Motor neuron (in vitro differentiated cells): ENCODE data around the gene IDS. TPM values are rescaled to one million over a fixed set of nuclear protein-coding genes. Genes with fewer than 3 reads are reported as not detected.
"Not testable (repeated sequence)": the region's sequence is repeated elsewhere in the genome, so short reads cannot be mapped to it uniquely, and the experiment has no call there.

Source experiments
- ATAC-seq, 8 experiments: fragments of 200-7000 bp; cut with Tn5 transposase; replicated peaks in 6 of 8; 2 replicates each; pipeline ENCODE4 v1.8.0; 2021; ENCODE audit warnings: mild to moderate bottlenecking in 8 of 8, moderate library complexity in 8 of 8
- H3K27ac ChIP-seq, 2 donors: fragments of 250-450 bp; sonication (Bioruptor Pico); 2 replicates each; pipeline ENCODE4 v1.9.0; 2021; ENCODE audit warnings: antibody characterized with exemption in 2 of 2, mild to moderate bottlenecking in 2 of 2, moderate library complexity in 1 of 2
- H3K4me1 ChIP-seq, 2 donors: fragments of 250-450 bp; sonication (Bioruptor Pico); replicated peaks in 1 of 2; 2 replicates each; pipeline ENCODE4 v1.6.1; 2021; ENCODE audit warnings: antibody characterized with exemption in 2 of 2, mild to moderate bottlenecking in 2 of 2, moderate library complexity in 1 of 2
- H3K4me3 ChIP-seq, 5 donors: fragments of 250-450 bp; sonication (Bioruptor Pico); 2 replicates each; pipeline ENCODE4 v1.9.0; 2021; ENCODE audit warnings: antibody characterized with exemption in 5 of 5, mild to moderate bottlenecking in 5 of 5, moderate library complexity in 4 of 5
- WGBS, 10 experiments: fragments of 450-650 bp; shearing (Covaris generic); methylation state at CpG; one replicate each; pipeline ENCODE4 v1.0.0; 2022; 5-methylcytosine and 5-hydroxymethylcytosine counted together
- in situ Hi-C, 9 experiments: fragments of 400-800 bp; cut with MboI; loops; one replicate each; pipeline ENCODE4 v1.15.0; 2021; ENCODE audit warnings: low sequenced_read_pairs in 9 of 9, low pct_unique_long_range_greater_than_20kb in 2 of 9; ENCODE audit not compliant: unreplicated experiment in 9 of 9
- total RNA-seq, 8 experiments: library from RNA; unstranded; fragments of 300-600 nt; gene quantifications; 2 replicates each; pipeline versions ENCODE4 v1.2.3 to v1.2.4, GENCODE V29; 2022

IDS gene
- total RNA-seq, 8 experiments from 2014 or later = 6.5 to 112 (median 35.7) TPM

DNA sequence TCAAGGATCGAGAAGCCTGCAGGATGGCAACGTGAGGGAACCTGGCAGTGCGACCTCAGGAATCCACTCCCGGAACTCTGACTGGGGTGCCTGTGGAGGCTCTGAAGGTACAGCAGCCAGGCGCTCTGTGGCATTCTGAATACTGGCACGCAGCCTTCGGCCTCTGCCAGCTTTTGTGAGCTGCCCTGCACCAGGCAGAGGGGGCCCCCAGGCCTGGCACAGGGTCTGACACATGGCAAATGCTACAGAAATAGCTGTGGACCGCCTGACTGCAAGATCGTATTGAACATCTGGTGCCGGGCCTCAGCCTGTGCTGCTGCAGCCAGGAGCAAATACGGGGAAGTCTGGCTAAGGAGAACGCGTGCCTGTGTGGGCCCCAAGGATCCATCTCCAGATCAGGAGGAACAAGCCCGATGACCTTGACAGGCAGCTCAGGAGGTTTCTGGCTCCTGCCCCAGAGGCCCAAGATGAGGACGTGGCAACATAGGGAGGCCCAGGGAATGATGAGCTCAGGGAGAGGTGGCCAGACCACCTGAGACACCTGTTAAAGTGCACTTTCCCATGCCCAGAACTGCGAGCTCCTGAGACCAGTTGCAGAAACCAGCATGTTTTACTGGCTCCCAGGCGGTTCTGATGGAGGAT, 16.6 kb downstream of the IDS start:
- not testable (repeated sequence) for H3K4me3 ChIP-seq, H3K27ac ChIP-seq, ATAC-seq, H3K4me1 ChIP-seq
- WGBS, 10 experiments = 33 to 83% (median 70%) methylated on average over 1 of the region's 17 CpGs; no CpG with 5 or more reads in 6 of the 10 experiments
- in situ Hi-C loops = loop anchor here in 1 of 9 experiments (25.0 kb wide), 1 partner anchor 1451 kb away; no protein-coding TSS in a partner anchor

DNA sequence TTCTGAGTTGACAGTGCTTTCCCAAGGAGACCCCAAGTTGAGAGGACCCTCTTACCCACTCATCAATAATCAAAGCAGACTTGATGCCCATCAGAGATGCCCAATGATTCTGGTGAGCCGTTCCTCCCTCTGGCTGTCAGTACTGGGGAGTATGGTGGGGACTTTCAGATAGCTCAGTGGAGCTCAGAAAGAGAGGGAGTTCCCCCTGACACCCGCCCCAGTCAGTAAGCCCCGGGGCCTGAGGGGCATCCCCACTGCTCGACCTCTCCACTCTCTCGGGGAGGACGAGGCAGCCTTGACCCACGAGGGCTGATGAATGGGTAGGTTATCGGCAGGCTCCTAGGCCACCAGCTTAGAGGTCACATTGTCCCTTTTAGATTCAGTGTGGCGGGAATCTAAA, 17.1 kb downstream of the IDS start:
- not testable (repeated sequence) for ATAC-seq, H3K4me3 ChIP-seq, H3K27ac ChIP-seq, H3K4me1 ChIP-seq
- WGBS, 10 experiments = no CpG with 5 or more reads among the region's 9 CpGs
- in situ Hi-C loops = loop anchor here in 1 of 9 experiments (25.0 kb wide), 1 partner anchor 1451 kb away; no protein-coding TSS in a partner anchor

DNA sequence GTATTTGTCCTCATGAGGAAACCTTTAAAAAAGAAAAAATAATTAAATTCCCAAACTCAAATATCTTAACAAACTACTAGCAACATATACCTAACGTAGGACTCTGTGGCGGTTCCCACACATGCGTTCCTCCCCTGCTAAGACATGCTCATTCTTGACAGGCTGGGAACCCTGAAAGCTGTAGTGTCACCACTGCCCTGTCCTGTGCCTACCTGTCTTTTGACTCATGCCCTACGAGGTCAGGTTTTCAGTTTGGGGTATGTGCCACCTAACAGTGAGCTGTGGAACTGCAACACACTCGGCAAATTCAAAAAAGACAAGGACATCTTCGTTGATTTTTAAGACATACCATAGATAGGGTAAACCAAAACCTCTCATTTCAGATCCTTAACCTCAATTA, 17.8 kb downstream of the IDS start:
- Histone ChIP-seq H3K4me1 (no peaks in the 10 kb centered on the region), H3K4me3 (no peak overlapping the region), H3K27ac (no peak overlapping the region)
- ATAC-seq = no peak
- WGBS, 10 experiments = 27 to 93% (median 71%) methylated on average over 3 to 6 of the region's 6 CpGs; no CpG with 5 or more reads in 6 of the 10 experiments
- in situ Hi-C loops = loop anchor here in 1 of 9 experiments (25.0 kb wide), 1 partner anchor 1450 kb away; no protein-coding TSS in a partner anchor

DNA sequence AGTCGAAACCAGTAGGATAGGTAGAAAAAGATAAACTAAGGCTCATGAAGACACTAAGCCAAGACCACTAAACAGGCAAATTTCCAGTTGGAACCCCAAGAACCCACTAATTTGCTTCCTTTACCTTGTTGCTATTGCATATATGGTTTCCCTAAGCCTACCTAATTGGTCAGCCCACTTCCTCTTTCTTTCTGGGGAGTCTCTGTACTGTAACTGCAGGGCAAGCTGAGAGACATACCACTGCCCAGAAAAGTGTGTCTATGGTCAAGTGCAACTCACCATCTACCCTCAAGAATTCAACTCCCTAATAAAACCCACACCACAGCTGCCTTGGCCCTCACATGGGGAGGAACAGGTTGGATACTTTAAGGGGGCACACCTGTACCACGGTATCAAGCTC, 28.6 kb downstream of the IDS start:
- no peaks in the 10 kb centered on the region for H3K4me1 ChIP-seq
- ATAC-seq = no peak
- H3K27ac ChIP-seq = no peak overlapping the region
- in situ Hi-C loops = loop anchor here in 1 of 9 experiments (25.0 kb wide), 1 partner anchor 1439 kb away; no protein-coding TSS in a partner anchor
- WGBS, 10 experiments = 45 to 100% (median 100%) methylated on average over 1 to 2 of the region's 2 CpGs; no CpG with 5 or more reads in 5 of the 10 experiments
- H3K4me3 ChIP-seq = no peak overlapping the region

DNA sequence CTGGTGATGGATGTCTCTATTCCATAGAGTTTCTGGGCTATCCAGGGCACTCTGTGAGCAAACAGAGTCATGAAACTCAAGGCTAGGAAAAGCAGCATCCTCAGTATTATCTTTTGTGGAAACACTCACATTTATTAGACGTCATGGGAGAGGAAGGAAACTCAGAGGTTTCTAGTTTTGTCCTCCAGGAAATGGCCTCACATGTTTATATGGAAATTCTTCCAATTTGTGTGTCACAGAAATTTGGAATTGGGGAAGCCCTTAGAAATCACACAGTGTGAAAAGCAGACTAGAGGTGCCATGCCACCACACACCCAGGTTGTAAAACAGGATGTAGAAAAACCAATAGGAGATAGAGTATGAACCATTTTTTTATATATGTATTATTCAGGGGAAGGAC, 31.1 kb downstream of the IDS start:
- H3K4me3 ChIP-seq = no peak overlapping the region
- WGBS, 10 experiments = 0 to 67% (median 21%) methylated on average over 1 of the region's 1 CpG; no CpG with 5 or more reads in 7 of the 10 experiments
- in situ Hi-C loops = loop anchor here in 4 of 9 experiments (25.0 kb wide), 4 partner anchors 162 to 1412 kb away; no protein-coding TSS in a partner anchor
- no peak for ATAC-seq
- no peaks in the 10 kb centered on the region for H3K4me1 ChIP-seq
- H3K27ac ChIP-seq = no peak overlapping the region

DNA sequence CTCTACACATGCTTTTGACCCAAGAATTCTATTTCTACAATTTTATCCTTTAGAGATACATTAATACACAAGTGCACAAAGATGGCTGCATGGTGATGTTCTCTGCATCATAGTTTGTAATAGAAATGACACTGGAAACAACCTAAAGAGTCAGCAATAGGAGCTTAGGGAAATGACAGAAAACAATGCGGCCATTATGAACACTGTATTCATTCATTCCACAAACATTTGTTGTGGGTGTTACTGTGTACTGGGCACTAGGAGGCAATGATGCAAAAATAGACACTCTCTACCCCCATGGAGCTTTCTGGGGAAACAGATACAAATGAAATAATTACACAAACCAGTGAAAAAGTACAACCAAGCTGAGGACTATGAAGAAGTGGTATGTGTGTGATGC, 32.0 kb downstream of the IDS start:
- ATAC-seq = no peak
- Histone ChIP-seq H3K4me1 (no peaks in the 10 kb centered on the region), H3K4me3 (no peak overlapping the region), H3K27ac (no peak overlapping the region)
- 56 to 67% methylated on average over 1 of the region's 1 CpG; no CpG with 5 or more reads in 8 of the 10 experiments for WGBS, 10 experiments
- in situ Hi-C loops = loop anchor here in 4 of 9 experiments (25.0 kb wide), 4 partner anchors 161 to 1411 kb away; no protein-coding TSS in a partner anchor

DNA sequence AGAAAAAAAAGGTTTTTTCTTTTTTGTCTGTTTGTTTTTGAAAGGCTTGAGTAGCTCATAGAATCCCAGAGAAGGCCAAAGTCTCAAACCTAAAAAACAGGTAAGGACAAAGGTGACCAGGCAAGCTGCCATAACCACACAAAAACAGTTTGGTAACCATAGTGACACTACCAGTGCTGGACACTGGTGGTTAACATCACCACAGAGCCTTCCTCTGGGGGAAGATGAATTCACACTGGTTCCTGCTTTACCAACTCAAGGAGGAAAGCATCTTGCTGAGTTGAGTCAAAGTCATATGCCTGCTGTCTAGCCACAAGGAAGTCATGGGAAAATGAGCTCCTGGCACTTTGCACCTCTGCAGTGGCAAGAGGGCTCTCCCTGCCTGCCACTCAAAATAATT, 32.5 kb downstream of the IDS start:
- in situ Hi-C loops = loop anchor here in 4 of 9 experiments (25.0 kb wide), 4 partner anchors 160 to 1410 kb away; no protein-coding TSS in a partner anchor
- ATAC-seq = no peak
- H3K4me1 ChIP-seq = no peaks in the 10 kb centered on the region
- H3K27ac ChIP-seq = no peak overlapping the region
- H3K4me3 ChIP-seq = no peak overlapping the region

DNA sequence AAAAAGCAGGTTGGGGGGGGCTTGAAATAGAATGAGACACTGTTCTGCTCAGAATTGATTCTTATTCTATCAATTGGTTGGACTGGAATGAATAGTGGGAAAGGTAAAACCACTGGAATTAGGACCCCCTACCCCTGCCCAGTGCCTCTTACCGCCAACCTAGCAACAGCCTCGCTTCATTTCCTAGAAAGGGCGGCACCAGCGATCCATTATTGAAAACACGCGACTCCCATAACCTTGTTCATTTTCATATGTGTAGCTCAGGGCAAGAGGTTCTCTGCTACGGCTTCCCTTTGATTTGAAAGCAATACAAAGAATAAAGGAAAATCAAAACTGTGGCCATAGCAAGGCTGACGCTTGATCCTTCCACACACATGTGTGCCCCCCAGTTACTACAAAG, 33.7 kb downstream of the IDS start:
- ATAC-seq = peak in 5 of 8 experiments; percentile 7 to 77 (median 69)
- H3K27ac ChIP-seq = no peak overlapping the region
- no peak overlapping the region for H3K4me3 ChIP-seq
- H3K4me1 ChIP-seq = no peaks in the 10 kb centered on the region
- in situ Hi-C loops = loop anchor here in 4 of 9 experiments (25.0 kb wide), 4 partner anchors 159 to 1409 kb away; no protein-coding TSS in a partner anchor
- 0 to 100% (median 50%) methylated on average over 1 to 3 of the region's 8 CpGs; no CpG with 5 or more reads in 5 of the 10 experiments for WGBS, 10 experiments

DNA sequence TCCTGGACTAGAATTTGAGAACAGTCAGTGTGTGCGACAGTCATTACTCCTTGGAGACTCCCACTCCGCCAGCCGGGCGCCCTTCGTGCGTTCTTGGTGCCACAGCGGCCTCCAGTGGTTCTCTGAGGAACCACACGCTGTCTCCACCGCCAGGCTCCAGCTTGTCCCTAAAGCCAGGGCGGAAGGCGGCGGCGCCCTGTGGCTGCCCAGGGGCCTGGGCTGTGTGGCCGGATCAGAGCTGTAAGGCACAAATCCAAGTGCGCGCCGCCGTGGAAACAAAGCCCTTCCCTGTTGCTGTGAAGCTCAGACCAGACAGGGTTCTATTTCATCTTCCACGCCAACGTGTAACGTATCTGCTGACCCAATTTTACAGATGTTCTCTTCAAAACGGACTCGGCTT, 34.2 kb downstream of the IDS start:
- peak; percentile 91 to 99 (median 98) for ATAC-seq
- Histone ChIP-seq H3K4me1 (no peaks in the 10 kb centered on the region), H3K4me3 (no peak overlapping the region), H3K27ac (no peak overlapping the region)
- WGBS, 10 experiments = 0 to 29% (median 0%) methylated on average over 1 to 8 of the region's 23 CpGs; no CpG with 5 or more reads in 6 of the 10 experiments
- in situ Hi-C loops = loop anchor here in 4 of 9 experiments (25.0 kb wide), 4 partner anchors 159 to 1409 kb away; no protein-coding TSS in a partner anchor

DNA sequence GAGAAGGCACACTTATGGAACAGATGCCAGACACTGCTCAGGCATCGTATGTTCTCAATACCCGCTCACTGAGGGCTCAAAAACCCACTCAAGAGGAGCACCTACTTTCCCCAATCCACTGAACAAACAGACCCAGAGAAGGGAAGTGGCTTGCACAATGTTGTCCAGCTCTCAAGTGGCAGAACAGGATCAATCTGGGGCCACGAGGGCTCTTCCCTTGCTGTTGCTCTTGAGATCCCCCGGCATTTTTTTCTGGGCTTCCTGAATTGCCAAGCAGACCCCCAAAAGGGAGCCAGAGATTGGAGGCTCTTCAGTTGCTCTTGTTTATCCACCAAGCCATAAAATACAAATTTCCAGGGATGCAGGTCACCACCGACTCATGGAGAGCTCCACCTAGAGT, 35.7 kb downstream of the IDS start:
- WGBS, 10 experiments = 21 to 83% (median 60%) methylated on average over 1 to 3 of the region's 5 CpGs; no CpG with 5 or more reads in 5 of the 10 experiments
- in situ Hi-C loops = loop anchor here in 4 of 9 experiments (25.0 kb wide), 4 partner anchors 157 to 1407 kb away; no protein-coding TSS in a partner anchor
- H3K27ac ChIP-seq = no peak overlapping the region
- H3K4me1 ChIP-seq = no peaks in the 10 kb centered on the region
- ATAC-seq = no peak
- no peak overlapping the region for H3K4me3 ChIP-seq

DNA sequence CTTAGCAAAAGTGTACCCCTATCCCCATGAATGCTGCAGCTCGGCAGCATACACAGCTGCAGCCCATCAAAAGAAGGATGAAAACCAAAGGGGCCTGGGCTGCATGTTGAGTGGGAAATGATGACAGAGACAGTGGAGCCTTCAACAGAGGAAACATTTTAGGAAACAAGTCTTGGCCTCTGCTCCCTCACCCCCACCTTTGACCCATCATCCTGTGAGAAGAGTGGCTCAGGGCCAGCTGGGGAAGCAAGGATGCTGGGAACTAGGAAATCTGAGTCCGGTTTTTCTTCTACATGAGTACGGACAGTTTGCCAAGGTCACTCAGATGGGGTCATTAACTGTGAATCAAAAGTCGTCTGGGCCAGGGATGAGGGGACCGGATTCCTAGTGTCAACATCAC, 37.2 kb downstream of the IDS start:
- in situ Hi-C loops = loop anchor here in 4 of 9 experiments (25.0 kb wide), 4 partner anchors 156 to 1406 kb away; no protein-coding TSS in a partner anchor
- WGBS, 10 experiments = 20 to 70% (median 53%) methylated on average over 2 to 4 of the region's 5 CpGs; no CpG with 5 or more reads in 7 of the 10 experiments
- Histone ChIP-seq H3K27ac (no peak overlapping the region), H3K4me3 (no peak overlapping the region), H3K4me1 (no peaks in the 10 kb centered on the region)
- no peak for ATAC-seq

DNA sequence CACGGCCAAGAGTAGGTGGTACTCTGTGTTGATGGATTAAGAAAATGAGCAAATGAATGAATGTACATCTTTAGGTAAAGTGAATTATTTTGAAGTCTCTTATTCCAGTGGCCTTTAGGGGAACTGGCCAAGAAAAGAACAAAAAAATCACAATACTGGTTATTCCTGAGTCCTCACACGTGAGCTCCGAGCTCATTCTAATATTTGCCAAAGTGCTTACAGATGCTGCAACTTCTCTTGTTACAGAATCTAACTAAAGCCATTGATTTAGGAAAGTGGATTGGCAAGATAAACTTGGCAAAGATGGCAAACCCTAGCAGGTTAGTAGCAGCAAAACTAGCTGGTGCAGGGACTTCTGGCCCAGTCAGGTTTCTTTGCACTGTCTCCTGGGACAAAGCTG, 37.6 kb downstream of the IDS start:
- in situ Hi-C loops = loop anchor here in 4 of 9 experiments (25.0 kb wide), 4 partner anchors 155 to 1405 kb away; no protein-coding TSS in a partner anchor
- Histone ChIP-seq H3K4me1 (no peaks in the 10 kb centered on the region), H3K4me3 (no peak overlapping the region), H3K27ac (no peak overlapping the region)
- 10 to 100% (median 74%) methylated on average over 1 to 3 of the region's 3 CpGs; no CpG with 5 or more reads in 6 of the 10 experiments for WGBS, 10 experiments
- no peak for ATAC-seq

DNA sequence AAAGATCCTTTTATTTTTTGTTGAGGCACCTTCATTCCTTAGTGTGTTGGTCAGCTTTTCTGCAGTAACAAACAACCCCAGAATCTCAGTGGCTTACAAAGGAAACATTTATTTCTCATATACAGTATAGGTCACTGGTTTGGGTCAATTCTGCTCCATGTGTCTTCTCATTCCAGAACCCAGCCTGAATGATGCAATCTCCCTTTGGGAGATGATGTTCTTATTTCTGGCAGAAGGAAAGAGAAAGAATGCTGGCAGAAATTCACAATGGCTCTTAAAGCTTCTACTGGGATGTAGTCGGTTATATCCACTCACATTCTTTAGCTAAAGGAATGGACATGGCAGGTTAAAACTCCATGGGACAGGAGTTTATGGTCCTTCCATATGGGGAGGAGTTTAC, 42.3 kb downstream of the IDS start:
- H3K4me3 ChIP-seq = no peak overlapping the region
- 0% methylated on average over 1 of the region's 1 CpG; no CpG with 5 or more reads in 9 of the 10 experiments for WGBS, 10 experiments
- H3K27ac ChIP-seq = no peak overlapping the region
- no peak for ATAC-seq
- H3K4me1 ChIP-seq = no peaks in the 10 kb centered on the region
- in situ Hi-C loops = loop anchor here in 4 of 9 experiments (25.0 kb wide), 4 partner anchors 151 to 1401 kb away; no protein-coding TSS in a partner anchor
